Activated effector memory CD4-positive, alpha-beta T cell treated with Interleukin-2 at 50 U/mL for 16 hours (primary cell): Measurements from ENCODE around the gene MYH6.
"Not testable (repeated sequence)": the region's sequence is repeated elsewhere in the genome, so short reads cannot be mapped to it uniquely, and the experiment has no call there.

Source experiments
- DNase-seq: peaks from one replicate; pipeline ENCODE4 v3.0.0-alpha.2; 2020

Gene MYH6

GRCh38 chr14:23407516-23408306, at the start of gene MYH6:
Gene MYH6, minus strand, starts transcription at chr14:23408273. Its CDS starts 1,050 bp downstream, at chr14:23407223.
- DNase-seq, result no peak

- not testable (repeated sequence) for DNase-seq
These were observed 49.0 kb upstream of the MYH6 start for GRCh38 chr14:23456883-23457586.

- no peak for DNase-seq
These were observed 46.4 kb upstream of the MYH6 start for GRCh38 chr14:23454445-23454856.

- no peak for DNase-seq
These were observed 44.2 kb upstream of the MYH6 start for GRCh38 chr14:23452237-23452636.

- no peak for DNase-seq
These were observed 42.3 kb upstream of the MYH6 start for GRCh38 chr14:23450379-23450778.

- no peak for DNase-seq
These were observed 41.2 kb upstream of the MYH6 start for GRCh38 chr14:23449314-23449713.

- DNase-seq, result no peak
These were observed 39.6 kb upstream of the MYH6 start for GRCh38 chr14:23447361-23448350.

- DNase-seq, result no peak
These were observed 38.3 kb upstream of the MYH6 start for GRCh38 chr14:23446291-23446851.

- no peak for DNase-seq
These were observed 37.7 kb upstream of the MYH6 start for GRCh38 chr14:23445773-23446172.

GRCh38 chr14:23444314-23444713, 36.2 kb upstream of the MYH6 start:
- DNase-seq, result no peak

- no peak for DNase-seq
These were observed 35.8 kb upstream of the MYH6 start for GRCh38 chr14:23443881-23444280.

- DNase-seq, result no peak
These were observed 35.3 kb upstream of the MYH6 start for GRCh38 chr14:23443411-23443812.

- DNase-seq, result no peak
These were observed 34.8 kb upstream of the MYH6 start for GRCh38 chr14:23442721-23443356.

GRCh38 chr14:23441076-23441475, 33.0 kb upstream of the MYH6 start:
- no peak for DNase-seq

- DNase-seq, result no peak
These were observed 31.2 kb upstream of the MYH6 start for GRCh38 chr14:23439107-23439835.

- no peak for DNase-seq
These were observed 30.3 kb upstream of the MYH6 start for GRCh38 chr14:23438101-23438971.

- no peak for DNase-seq
These were observed 29.3 kb upstream of the MYH6 start for GRCh38 chr14:23437133-23438100.

- DNase-seq, result no peak
These were observed 28.5 kb upstream of the MYH6 start for GRCh38 chr14:23436327-23437132.
